PC-3 (cell line): ENCODE results near the gene TTC6.

Experiments
- CTCF ChIP-seq: fragments of 300-600 bp; sonication (generic); conservative IDR thresholded peaks from 2 replicates; pipeline ENCODE4 v1.5.1; 2017; ENCODE audit warnings: antibody characterized with exemption, low read depth, mild to moderate bottlenecking, low read length
- EZH2 ChIP-seq: fragments of 300-600 bp; sonication (generic); IDR thresholded peaks from one replicate; pipeline ENCODE4 v1.6.1; 2017; ENCODE audit warnings: antibody characterized with exemption, mild to moderate bottlenecking, low read length; ENCODE audit not compliant: unreplicated experiment

- TF ChIP-seq CTCF (no peak), EZH2 (no peak)
Observed at GRCh38 chr14:37593511-37594237, 1.8 kb upstream of the TTC6 start.
